Anterior cingulate cortex (tissue), 58 donors: Measurements from ENCODE around the gene ZNF512B.

Source experiments
- DNase-seq, 58 donors: peaks; one replicate each; lab custom pipeline; 2025; lab: John Stamatoyannopoulos, UW

The ZNF512B gene

DNA sequence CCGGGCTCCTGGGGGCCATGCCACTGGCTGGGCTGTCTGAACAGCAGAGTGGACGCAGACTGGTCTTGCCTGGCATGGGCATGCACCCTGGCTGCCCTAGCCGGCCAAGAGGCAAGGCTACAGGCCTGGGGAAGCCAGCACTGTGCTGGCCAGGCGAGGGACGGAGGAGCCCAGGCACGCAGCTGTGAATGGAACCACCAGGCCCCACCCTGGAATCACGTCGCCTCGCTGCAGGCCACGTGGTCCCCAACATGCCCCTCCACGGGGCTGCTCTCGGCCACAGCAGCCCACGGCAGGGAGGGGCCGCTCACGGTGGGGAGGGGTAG is 17.6 kb downstream of the ZNF512B start:
- no peak for DNase-seq

DNA sequence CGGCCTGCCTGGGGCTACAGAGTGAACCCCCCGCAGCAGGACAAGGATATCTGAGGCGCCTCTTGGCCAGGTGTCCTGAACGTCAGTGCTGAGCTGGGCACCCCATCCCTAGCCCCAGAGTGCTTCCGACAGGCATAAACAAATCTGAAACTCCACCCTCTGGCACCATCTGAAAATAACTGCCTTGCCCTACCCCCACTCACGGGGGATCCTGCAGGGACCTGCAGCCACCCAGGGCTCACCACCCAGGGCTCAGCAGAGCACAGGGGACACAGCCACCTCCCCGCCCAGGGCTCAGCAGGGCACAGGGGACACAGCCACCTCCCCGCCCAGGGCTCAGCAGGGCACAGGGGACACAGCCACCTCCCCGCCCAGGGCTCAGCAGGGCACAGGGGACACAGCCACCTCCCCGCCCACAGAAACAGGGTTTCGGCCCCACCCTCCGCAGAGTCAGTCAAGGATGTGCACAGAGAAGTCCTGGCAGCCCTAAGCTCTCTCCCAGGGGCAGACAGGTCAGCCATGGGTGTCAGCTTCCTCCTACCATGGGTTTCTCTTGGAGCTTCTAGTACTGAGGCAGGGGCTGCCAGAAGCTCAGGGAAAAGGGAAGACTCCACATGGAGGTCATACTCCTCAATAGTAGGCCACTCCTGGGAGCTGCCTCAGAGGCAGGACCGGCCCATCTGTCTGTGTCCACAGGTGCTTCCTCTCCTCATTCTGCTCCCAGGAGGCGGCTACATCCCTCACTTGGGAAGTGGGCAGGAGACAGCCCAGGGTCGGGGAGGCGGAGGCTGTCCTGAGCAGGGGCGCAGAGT is 18.1 kb downstream of the ZNF512B start:
- DNase-seq = peak in 1 of 58 donors; percentile 12

DNA sequence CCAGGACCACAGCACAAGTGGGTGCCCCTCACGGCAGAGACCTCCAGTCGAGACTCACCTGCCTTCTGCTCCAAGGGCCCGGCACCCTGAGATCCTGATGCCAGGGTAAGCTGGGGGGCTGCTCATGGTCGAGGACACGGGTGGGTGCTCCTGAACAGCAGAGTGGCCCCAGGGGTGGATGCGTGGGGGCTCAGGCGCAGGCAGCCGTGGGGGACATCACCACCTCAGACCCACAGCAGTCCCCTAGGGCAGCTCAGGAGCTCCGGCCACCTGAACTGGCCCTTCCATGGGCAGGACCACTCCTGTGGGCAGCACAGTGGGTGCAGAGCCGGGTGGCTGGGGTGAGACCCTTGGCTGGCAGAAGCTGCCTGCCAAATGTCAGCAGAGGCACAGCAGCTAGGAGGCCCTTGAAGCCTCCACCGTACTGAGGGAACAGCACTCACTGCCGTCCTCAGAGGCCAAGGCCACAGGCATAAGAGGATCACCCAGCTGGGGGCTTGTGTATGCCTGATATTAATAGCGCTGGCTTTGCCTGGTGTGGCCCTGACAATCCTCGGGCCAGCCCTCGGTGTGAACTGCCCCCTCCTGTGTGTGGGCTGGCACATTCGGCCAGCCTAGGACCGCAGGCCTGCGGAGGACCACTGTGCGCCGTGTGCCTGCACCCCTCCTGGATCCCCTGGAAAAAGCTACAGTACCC is 18.9 kb downstream of the ZNF512B start:
- DNase-seq = no peak

DNA sequence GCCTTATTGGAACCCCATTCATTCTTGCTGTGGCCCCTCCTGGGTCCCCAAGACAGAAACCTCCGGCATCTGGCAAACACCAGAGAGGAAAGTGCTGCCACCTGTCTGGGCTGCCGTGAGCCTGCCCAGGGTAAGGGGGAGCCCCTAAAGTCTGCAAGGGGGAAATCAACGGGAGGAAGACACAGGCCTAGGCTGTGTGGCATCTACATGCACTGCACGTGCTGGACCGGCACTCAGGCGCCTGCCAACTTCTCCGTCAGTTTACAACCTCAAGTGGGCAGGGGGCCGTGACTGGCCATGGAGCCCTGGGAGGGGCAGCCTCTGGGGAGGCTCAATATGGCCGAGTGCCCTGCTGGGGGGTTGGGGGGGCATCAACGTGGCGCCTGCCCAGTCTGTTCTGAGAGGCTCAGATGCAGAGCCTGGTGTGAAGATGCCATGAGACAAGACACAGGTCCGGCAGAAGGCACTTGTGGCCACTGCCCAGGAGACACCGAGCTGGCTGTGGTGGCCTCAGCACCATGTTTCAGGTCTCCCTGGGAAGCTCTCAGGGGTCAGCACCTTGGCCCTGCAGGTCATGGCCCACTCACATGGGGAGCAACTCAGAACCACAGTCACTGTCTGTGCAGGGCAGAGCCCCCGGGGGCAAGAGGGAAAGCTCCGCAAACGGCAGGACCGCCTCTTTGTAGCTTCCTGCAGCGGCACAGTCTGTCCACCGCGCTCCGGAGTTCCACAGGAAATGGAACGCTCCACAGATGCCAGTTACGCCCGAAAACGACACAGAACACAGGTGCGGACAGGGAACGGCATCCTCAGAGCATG is 21.9 kb downstream of the ZNF512B start:
- DNase-seq = peak in 40 of 58 donors; percentile 15 to 73 (median 42)

DNA sequence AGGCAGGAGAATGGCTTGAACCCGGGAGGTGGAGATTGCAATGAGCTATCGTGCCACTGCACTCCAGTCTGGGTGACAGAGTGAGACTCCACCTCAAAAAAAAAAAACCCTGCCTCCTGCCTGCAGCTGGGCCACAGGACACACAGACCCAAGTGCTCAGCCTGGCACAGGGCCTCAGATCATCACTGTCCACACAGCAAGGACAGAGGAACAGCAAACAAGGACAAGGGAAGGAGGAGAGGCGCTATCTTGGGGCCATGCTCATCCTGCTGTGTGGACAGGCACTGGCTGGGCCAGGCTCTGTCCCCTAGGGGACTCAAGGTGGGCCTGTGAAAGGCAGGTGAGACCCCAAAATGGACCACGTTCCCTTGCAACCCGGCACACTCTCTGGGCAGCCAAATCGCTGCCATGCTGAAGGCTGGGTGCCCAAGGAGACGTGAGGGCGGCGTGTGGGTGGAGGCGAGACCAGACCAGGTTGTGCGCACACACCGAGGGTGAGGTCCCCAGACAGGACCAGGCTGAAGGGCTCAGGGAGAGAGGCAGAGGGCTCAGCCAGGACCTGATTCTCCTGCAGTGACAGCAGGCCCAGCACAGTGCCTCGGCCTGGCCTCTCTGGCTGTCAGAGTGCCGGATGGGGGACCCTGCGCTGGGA is 22.6 kb downstream of the ZNF512B start:
- no peak for DNase-seq

DNA sequence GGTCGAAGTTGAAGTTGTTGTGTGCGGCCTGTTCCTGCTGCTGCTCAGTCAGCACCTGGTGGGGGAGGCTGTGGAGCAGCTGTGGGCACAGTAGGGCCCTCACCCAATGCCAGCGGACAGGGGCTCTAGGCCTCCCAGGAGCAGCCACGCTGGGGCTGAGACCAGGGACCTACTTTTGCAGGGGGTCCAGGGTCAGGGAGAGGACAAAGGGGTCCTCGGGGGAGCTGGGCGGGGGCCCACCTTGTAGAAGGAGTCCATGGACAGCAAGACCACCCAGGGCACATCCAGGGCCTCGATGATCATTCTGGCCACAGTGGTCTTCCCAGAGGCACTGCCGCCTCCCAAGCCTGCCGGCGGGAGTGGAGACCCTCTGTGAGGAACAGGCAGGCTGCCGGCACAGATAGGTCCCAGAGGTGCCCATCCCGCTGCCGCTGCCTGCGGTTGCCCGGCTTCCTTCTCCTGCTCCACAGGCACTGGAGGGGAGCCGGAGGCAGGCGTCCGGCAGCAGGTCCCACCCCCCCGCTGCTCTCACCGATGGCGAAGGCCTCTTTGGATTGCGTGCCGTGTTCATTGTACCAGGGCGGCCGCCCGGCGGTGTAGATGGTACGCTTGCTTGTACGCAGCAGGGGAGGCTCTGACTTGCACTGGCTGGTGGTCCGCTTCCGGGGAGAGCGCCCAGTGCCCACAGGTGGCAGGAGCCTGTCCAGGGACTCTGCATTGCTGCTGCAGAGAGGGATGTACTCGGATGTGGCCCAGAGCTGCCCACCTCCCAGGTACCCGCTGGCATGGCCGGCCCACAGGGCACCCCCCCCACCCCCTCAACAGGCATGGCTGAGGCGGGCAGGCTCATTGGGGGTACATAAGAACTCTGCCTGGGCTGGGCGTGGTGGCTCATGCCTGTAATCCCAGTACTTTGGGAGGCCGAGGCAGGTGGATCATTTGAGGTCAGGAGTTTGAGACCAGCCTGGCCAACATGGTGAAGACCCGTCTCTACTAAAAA is 23.5 kb downstream of the ZNF512B start:
- no peak for DNase-seq

DNA sequence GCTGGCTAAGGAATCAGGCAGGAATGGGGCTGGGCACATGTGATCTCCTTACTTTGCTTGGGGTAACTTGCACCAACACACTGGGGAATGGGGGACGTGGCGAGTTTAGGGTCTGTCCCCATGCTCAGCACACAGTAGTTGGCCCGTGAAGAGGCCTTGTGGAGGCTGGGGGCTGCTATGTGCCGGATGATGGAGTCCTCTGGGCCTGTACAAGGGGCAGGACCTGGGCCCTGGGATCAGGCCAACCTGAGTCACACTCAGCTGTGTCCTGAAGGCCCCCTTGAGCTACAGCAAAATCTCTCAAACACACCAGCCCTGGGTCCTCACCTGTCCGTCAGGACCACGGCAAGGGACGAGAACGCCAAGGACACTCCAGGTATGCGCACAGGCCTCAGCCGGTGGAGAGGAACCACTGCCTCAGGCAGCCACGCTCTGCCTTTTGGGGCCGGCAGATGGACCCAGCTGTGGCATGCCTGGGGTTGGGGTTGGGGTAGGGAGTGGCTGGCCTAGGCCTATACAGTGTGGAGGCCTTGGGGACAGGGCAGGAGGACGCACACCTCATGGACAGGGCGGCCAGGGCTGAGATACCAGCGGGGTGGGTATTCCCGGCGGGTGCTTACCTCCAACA is 24.6 kb downstream of the ZNF512B start:
- no peak for DNase-seq

DNA sequence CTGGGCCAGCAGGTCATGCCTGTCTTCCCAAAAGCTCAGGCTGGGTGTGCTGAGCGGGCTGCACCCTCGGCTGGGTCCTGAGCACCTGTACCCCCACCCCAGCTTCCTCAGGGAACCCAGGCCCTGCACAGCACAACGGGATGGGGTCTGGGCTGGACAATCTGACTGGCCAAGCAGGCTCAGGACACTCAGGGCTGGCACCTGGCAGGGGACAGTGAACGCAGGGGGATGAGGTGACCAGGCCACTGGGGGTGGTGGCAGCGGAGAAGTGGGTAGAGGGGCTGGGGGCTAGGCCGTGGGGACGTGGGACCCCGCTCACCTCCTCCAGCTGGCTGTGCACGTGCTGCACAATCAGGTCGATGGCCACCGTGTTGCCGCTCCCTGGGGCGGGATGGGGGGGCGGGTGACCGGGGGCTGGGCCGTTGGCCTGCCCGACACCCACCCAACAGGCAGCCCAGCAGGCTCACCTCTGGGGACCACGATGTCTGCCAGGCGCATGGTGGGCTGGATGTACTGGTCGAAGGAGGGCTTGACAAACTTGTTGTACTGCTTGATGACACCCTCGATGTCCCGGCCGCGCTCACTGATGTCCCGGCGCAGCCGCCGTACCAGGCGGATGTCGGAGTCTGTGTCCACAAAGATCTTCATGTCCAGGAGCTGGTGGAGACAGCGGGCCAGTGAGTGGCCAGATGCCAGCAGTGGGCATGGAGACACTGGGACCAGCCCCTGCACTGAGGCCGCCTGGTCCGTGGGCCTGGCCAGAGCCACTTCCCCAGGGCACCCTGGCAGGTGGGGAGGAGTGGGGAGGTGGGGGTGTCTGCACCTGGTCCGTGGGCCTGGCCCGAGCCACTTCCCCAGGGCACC is 25.4 kb downstream of the ZNF512B start:
- no peak for DNase-seq

DNA sequence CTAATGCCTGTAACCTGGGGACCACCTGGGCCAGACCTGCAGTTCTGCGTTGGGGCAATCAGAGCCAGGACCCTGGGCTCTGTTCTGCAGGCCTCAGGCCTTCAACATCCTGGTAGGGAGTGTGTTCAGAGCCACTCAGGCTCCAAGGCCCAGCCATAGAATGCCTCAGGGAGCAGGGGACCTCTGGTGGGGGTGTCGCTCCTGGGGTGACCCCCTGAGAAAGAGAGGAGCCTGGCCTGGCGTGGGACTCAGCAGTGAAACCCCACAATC is 26.0 kb downstream of the ZNF512B start:
- DNase-seq = no peak

DNA sequence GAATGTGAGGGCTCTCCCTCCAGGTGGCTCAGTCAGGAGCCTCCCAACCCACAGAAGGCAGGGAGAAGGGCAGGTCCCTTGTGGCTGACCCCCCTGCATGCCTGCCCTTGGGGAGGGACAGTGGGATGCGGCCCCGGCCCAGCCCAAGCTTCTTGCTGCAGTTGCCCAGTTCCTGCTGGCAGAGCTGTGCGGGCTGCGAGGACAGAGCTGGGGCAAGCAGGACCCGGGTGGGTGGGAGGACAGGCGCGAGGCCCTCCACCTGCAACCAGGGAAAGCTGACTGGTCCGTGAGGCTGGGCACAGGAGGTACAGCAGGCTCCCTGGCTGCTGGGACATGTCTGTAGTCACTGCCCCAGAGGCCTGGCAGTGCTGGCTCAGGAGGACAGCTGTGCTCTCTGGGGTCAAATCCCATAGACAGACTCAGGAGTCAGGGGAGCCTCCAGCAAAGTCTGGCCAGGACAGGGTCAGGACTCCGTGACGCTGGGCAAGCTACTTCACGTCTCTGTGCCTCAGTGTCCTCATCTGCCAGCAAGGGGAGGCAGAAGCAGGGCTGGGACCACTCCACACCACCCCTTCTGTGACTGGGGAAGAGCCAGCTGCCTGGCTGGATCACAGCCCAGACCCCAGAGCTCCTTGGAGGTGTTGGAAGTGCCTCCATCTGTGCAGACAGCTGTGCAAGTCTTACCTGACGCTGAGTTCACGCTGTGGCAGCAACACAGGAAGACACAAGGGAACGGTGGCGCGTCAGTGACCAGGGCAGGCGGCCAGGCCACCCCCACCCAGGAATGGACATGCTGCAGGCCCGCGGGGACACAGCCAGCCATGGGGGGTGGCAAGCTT is 26.5 kb downstream of the ZNF512B start:
- no peak for DNase-seq

DNA sequence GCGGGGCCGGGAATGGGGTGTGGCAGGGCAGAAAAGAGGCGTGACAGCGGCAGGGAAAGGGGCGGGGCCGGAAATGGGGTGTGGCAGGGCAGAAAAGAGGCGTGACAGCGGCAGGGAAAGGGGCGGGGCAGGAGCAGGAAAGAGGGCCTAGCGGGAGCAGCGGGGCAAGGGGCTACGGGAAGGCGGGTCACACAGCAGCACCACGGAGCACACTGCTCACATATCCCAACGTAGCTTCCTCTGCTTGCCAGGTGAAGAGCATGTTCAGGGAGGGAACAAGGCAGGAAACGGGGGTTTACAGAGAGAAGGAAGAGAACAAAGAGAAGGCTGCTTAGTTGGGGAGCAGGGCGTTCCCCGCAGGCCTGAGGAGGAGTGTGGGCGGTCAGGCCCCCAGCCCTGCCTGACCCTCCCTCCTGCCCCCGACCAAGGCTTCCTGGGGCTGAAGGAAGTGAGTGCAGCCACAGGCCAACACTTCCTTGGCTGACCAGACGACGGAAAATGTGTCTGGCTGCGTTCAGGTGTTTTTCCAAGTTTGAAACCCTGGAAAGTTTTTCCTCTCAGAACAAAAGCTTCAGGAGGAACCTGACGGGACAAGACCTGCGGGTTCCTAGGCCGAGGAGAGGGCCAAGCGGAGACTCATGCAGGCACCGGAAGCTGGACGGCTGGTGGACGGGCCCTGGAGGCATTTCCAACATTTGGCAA is 27.3 kb downstream of the ZNF512B start:
- DNase-seq = peak in 3 of 58 donors; percentile 23 to 33 (median 31)

DNA sequence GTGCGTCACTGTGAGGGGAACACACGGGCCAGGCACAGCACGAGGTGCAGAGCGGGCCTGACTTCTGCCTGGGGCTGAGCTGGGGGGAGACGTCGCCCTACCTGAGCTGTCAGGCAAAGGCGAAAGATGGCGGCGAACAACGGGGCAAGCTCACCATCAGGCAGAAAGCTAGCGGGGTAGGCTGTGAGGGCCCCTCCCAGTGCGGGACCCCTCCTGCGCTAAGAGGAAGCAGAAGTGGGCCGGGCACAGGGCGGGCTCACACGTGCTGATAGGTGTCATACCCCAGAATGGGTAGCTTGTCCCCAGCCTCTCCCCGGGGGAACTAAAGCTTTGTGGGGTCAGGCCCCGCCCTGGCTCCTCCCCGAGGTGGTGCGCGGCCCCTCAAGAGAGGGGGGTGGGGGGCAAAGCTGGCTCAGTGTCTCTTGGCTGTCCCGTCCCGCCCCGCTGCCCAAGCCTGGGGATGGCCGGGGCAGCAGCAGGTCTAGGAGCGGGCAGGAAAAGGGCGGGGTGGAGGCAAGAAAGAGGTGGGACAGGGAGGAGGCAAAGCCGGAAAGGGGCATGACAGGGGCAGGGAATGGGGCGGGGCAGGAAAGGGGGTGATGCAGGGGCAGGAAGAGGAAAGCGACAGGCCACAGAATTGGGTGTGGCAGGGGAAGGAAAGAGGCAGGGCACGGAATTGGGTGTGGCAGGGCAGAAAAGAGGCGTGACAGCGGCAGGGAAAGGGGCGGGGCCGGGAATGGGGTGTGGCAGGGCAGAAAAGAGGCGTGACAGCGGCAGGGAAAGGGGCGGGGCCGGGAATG is 28.2 kb downstream of the ZNF512B start:
- DNase-seq = no peak

DNA sequence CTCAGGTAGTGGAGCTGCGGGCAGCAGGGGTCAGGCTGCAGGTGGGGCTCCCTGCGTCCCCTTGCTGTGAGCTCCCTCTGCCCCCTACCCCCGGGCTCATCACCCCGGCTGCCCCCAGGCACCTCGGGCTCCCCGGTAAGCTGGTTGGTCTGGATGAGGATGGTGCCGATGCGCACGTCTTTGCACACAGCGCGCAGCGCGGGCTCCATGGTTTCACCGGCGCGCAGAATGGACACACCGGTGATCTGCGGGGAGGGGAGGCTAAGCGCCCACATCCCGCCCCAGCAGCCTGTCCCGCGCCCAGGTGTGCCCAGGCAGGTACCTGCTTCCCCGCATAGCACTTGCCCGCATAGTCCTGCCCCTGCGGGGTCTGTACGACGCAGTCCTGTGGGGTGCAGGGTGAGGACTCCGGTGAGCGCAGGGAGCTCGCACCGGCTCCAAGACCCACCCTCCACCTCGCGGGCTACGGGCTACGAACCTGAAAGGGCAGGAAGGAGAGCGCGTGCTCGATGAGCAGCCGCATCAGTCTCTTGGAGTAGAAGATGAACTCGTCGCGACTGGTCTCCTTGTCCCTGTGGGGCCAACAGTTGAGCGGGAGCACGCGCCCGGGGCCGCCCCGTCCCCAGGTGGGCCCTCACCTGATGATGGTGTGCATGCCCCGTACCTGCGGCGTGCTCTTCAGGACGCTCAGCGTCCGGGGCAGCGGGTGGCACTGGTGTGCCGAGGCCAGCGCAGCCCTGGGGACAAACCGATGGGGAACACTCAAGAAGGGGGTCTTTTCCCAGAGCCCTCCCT is 29.1 kb downstream of the ZNF512B start:
- no peak for DNase-seq

DNA sequence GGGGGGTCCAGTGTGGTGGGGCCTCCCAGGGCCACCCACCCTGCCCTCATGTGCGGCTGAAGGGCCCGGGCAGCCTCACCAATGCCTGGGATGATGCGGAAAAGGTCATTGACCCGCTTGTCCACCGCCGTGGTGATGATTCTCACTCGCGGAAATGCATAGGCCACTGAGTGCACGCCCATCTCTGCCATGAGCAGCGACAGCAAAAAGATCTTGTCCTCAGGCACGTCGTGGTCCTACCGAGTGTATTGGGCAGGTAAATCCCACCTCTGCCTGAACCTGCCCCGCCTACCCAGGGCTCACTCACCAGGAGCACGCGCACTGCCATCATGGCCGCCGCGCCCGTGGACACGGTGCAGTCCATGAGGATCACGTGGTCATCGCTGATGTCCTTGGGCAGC is 29.7 kb downstream of the ZNF512B start:
- DNase-seq = no peak
